GM12801 (cell line): ENCODE data around the gene NBEAL2.

Experiments used
- TF ChIP-seq, protein P1 (sequence below): IDR thresholded peaks from one replicate; pipeline ENCODE4 v1.5.1; 2011; ENCODE audit warnings: control low read depth; ENCODE audit not compliant: insufficient read length; ENCODE audit errors: extremely low read depth

The NBEAL2 gene

DNA sequence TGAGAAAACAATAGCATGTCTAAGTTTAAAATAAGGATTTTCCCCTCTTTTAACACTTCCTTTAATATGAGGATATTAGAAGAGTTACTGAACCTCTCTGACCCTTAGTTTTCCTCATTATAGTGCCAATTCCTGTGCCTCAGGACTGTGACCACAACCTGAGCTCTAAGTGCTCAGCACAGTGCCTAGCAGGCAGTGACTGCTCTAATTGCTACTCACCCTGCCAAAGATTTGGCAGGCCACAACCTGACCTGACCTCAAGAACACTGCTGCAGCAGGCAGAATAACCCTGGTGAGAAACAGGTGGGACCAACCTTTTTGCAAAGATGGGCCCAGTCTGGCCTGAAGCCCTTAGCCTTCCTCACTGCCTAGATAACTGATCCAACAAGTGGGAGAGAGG lies 35.7 kb downstream of the NBEAL2 start:
- TF ChIP-seq, protein P1, sequence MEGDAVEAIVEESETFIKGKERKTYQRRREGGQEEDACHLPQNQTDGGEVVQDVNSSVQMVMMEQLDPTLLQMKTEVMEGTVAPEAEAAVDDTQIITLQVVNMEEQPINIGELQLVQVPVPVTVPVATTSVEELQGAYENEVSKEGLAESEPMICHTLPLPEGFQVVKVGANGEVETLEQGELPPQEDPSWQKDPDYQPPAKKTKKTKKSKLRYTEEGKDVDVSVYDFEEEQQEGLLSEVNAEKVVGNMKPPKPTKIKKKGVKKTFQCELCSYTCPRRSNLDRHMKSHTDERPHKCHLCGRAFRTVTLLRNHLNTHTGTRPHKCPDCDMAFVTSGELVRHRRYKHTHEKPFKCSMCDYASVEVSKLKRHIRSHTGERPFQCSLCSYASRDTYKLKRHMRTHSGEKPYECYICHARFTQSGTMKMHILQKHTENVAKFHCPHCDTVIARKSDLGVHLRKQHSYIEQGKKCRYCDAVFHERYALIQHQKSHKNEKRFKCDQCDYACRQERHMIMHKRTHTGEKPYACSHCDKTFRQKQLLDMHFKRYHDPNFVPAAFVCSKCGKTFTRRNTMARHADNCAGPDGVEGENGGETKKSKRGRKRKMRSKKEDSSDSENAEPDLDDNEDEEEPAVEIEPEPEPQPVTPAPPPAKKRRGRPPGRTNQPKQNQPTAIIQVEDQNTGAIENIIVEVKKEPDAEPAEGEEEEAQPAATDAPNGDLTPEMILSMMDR: no peak

DNA sequence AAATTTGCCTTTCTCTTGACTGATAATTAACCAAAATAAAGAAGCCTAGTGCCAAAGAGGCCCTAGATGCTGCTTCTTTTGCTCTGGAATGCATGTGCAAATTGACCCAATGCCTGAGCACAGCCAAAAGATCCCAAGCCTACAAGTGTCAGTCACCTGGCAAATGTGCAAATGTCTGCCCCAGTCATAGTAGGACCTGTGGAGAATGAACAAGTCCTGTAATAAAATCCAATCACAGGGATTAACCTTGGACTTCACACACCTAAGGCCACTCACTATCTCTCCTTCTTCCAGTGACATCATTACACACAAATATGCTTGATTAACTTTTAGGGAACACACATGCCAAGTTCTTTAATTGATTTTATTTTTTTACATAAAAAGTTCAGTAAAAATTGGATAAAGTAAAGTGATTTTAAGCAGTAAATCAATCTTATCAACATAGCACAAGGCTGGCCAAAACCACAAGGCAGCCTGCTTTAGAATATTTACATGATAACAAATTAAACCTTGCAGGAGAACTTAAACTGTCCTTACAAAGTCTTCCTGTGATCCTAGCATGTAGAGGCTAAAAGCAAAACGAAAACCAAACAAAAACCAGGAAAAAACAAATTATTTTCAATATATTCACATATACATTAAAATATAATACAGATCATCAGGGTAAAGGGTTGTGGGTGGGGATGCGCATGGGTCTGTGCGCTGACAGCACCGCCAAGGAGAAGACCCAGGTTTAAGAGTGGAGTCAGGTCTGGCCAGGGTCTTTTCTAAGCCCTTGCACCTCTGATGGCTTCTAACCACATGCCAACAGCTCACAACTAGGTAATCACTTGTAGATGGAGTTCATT lies 36.8 kb downstream of the NBEAL2 start:
- TF ChIP-seq, protein P1: no peak

DNA sequence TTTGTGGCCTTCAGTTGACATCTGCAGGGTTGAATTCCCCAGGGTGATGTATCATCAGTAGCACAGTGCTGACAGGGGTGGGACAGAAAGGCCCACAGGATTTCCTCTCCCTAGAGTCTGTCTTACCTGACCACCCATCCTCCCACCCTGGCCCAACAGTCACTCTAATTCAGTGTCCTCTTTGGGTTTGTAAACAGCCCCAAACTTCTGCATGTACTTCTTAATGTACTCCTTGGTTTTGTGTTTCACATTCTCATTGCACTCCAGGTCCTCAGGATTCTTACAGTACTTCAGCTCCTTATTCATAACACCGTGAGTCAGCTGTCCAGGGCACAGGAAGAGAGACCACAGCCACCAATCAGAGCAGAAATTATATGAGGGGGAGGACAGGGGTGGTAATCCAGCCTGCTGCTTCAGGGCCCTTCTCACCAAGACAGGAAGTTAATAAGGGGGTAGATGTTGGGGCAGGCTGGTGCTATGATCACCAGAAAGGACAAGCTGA lies 37.5 kb downstream of the NBEAL2 start:
- TF ChIP-seq, protein P1: no peak

DNA sequence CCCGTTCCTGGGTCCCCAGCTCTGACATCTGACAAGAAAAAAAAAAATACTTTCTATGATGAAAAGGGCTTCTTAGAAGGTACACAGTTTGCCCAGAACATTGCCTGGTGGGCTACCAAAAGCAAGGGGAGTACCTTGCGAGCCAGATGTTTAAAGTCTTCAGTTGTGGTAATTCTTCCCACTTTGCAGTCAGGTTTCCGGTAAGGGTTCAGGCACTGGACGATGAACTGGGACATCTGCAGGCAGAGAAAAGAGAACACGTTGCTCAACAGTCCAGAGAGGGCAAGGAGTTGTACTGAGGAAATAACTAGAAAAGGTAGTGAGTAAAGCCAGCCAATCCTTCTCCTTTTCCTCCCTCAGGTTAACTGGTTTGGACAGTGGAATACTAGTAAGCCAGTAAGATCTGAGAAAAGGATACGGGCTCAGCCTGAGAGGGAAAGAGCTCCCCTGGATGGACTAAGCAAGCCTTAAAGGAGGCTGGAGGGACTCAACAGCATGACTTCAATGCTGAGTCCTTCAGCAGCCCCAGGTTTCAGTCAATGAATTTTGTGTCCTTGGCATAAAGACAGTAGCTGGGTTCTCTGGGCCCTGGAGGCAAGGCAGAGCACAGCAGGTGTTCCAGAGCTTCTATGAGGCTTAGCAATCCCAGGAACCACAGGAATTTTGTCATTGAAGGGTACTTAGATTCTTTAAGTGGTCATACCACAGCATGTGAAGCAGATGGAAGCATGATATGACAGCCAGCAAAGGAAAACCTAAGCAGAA lies 38.2 kb downstream of the NBEAL2 start:
- TF ChIP-seq, protein P1: no peak

DNA sequence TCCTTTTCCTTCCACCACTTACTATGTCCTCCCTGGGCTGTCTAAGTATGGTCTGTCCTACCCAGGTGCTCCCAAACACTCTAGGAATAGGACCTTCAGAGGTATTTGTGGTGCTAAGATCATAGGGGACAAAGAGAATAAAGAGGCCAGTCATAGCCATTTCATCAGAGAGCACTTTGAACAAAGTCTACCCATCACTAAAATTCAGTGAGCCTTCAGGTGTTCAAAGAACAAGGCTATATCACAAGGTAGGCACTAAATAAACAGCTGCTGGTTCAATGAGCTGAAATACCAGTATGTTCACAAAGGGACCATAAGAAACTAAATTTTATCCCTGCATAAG lies 38.8 kb downstream of the NBEAL2 start:
- TF ChIP-seq, protein P1: no peak

DNA sequence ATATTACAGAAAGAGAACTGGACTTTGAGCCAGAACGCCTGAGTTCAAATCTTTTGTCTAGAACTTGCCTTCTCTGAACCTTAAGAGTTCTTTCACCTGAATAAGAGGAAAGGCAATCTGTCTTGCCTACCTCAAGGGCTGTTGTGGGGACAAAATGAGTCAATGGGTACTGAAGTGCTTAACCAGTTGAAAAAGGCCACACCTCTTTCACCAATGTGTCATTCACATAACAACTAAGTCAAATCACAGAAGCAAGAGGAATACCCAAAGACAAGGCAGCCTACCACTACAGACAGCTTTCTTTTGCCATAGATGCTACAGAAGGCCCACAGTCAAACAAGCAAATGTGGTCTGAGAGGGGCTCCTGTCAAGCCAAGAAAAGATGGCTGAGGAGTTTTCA lies 39.7 kb downstream of the NBEAL2 start:
- TF ChIP-seq, protein P1: no peak

DNA sequence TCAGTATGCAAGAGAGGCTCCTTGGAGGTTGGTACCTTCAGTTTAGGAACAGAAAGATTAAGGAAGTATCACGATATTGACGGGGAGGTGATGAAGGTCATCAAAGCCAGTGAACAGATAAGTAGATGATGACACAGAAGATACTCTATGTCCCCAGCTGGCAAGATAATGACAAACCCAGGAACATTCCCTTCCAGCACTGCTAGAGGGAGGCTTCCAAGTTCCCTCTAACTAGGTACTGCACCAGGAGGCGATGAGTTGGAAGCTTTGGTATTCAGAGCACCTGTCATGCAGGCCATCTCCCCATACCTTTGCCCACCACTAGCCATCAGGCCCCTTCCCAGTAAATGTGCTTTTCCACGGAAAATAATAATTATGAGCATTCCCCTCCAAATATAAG lies 40.8 kb downstream of the NBEAL2 start:
- TF ChIP-seq, protein P1: no peak
